ENCODE results near the gene SMPDL3B.

Gene SMPDL3B

DNA sequence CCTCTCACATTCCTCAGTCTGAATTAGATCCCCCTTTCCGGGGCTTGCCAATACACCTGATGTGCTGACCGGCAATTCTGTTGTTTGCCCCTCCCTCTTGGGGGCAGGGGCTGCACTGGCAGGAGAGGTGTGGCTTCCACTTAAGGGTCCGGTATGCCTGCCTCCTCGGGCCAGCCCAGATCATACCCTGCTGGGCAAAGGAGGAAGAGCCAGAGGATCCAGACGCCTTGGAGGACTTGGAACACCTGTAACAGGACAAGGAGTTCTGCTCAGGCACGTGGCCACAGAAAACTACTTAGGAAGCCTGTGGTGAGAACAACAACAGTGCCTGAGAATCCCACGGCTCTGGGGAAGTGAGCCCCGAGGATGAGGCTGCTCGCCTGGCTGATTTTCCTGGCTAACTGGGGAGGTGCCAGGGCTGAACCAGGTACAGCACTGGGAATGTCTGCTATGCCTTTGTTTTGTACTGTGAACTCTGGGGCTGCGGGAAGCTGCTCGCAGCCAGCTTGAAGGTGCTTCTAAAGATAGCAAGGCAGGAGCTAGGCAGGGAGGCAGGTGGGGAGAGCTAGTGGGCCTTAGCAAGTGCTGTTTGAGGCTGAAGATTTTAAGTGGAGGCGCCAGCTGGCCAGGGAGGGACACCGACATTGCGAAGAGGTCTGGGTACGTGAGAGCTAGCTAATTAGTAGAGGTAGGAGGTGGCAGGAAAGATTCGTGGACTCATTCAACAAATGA is at the start of gene SMPDL3B:
Gene SMPDL3B (plus strand): TSS at position 183 of the 732 bp plus-strand sequence. CDS start 184 bp downstream, at position 367.
- peak in 1 of 10 donors; percentile 63 for DNase-seq
- intact Hi-C loops (cut with DNase I): no loop called here

DNA sequence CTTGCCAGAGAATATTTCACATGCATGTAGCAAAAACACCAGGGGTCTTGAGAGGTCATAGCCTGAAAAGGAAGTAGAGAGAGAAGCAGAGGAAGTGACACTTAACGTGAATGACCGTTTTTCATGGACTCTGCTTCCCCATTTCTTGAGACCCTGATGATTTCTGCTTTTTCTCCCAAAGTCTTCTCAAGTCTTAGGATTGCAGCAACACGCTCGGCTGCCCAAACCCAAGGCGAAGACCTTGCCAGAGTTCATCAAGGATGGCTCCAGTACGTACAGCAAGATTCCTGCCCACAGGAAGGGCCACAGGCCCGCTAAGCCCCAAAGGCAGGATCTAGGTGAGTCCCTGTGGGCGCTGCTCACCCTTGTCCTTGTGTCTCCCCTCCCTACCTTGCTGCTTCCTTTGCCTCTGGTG is 49.7 kb upstream of the SMPDL3B start:
- DNase-seq: peak in 1 of 10 donors; percentile 65
- intact Hi-C loops (cut with DNase I): no loop called here

- peak in 1 of 10 donors; percentile 43 for DNase-seq
- intact Hi-C loops (cut with DNase I): no loop called here
Measured at GRCh38 chr1:27885621-27886352, 49.0 kb upstream of the SMPDL3B start.

- intact Hi-C loops (cut with DNase I): no loop called here
- DNase-seq: no peak
Measured at GRCh38 chr1:27886353-27886679, 48.5 kb upstream of the SMPDL3B start.

DNA sequence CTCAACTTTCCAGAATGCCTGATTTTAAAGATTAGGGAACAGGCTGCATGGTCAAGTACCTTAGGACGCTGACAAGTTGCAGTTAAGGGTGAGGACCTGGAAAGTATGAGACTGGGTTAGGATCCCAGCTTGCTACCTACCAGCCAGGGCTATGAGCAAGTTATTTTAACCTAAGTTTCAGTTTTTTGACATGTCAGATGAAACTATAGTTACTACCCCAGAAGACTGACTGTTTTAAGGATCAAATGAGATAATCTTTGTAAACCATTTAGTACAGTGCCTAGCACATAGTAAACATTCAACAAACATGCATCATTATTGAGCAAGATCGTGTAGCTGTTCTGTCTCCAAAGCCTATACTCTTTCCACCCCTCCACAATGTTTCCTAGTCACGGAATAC is 48.1 kb upstream of the SMPDL3B start:
- DNase-seq: no peak
- intact Hi-C loops (cut with DNase I): no loop called here

DNA sequence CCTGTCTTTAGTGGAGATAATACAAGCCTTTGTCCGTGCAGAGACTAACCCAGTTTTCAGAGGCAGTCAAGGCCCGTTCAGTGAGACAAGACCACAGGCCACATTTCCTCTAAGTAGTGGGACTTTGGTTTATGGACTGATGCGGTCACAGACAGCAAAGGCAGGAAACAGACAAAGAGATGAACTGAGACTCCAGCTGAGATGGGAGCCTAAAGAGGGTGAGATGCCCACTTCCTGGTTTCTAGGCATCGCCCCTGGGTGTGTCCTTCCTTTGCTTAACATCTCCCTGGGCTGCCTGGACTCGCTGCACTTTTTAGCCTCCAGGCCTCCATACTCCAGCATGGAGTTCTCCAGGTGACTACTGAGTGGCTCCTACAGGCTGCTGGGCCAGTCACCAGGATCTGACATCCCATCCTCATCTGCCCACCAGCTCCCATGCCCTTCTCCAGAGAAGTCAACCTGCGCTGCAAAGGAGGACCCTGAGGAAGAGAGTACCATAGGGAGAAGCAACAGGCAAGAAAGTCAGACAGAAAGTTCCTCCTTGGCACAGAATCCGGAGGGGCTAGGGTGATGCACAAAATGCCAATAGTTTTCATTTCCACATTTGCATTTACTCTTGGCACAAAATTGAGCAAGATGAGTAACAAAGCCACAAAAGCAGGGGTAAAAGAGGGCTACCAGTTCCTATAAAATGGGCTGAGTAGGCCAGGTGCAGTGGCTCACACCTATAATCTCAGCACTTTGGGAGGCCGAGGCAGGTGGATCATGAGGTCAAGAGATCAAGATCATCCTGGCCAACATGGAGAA is 47.4 kb upstream of the SMPDL3B start:
- intact Hi-C loops (cut with DNase I): no loop called here
- no peak for DNase-seq

DNA sequence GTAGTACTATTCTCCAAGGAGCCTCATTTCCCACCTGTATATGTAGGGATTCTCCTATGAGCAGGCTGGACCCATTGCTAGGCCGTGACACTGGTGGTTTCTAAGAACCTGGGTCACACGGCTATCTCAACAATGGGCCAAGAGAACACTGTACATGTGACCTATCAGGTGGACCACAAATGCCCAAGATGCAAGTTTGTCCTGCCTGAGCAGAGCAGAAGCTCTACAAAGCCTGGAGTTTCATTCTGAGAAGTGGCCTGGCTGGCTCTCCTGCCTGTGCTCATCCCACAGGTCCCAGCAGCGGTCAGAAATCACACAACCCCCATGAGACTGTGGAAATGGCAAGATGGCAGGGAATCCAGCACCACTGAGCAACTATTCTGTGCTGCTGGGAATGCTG is 45.3 kb upstream of the SMPDL3B start:
- no peak for DNase-seq
- intact Hi-C loops (cut with DNase I): no loop called here

- peak in 2 of 10 donors; percentile 29 to 62 for DNase-seq
- intact Hi-C loops (cut with DNase I): no loop called here
Measured at GRCh38 chr1:27891196-27891889, 43.5 kb upstream of the SMPDL3B start.

DNA sequence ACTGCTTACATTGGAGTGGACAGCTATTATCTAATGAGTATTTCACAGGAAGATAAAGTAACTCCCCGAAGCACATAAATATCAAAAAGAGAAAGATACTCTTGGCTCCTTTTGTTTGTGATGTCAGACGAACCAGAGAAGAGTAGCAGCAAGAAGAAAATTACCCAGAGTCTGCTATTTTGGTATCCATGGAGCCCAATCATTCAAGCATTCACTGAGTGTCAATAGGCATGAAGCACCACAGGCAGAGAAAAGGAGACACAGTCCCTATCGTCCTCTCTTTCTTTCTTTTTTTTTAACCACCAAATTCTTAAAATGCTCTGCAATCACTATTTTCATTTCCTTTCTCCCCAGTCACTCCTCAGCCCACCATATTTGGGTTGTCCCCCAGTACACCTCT is 40.3 kb upstream of the SMPDL3B start:
- DNase-seq: no peak
- intact Hi-C loops (cut with DNase I): no loop called here

- intact Hi-C loops (cut with DNase I): no loop called here
- peak in 1 of 10 donors; percentile 26 for DNase-seq
Measured at GRCh38 chr1:27906759-27907158, 28.0 kb upstream of the SMPDL3B start.

- intact Hi-C loops (cut with DNase I): no loop called here
- DNase-seq: no peak
Measured at GRCh38 chr1:27912429-27912828, 22.4 kb upstream of the SMPDL3B start.

- intact Hi-C loops (cut with DNase I): no loop called here
- DNase-seq: no peak
Measured at GRCh38 chr1:27915082-27915575, 19.7 kb upstream of the SMPDL3B start.

GRCh38 chr1:27922272-27922671 is 12.5 kb upstream of the SMPDL3B start:
- DNase-seq: no peak
- intact Hi-C loops (cut with DNase I): no loop called here

DNA sequence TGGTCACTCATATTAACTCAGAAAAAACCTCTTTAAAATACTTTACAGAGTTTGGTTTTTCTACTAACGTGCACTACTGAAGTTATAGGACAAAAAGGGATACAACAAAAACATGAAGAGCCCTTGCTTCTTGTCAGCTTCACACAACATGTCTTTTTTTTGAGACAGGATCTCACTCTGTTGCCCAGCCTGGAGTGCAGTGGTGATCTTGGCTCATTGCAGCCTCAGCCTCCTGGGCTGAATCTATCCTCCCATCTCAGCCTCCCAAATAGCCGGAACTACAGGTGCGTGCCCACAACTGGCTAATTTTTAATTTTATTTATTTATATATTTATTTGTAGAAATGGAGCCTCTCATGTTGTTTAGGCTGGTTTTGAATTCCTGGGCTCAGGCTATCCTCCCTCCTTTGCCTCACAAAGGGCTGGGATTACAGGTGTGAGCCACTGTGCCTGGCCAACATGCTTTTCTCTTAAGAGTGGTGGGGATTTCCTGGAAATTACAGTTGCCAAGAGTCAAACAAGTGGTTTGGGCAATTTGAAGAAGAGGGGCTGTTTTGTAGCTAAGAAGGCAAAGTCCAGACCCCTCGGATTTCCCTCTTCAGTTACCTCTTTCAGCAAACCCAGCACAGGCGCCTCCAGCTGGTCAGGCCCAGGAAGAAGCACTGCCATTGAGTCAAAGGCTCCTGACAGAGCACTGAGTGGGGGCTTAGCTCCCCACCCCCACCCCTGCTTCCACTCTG is 6.4 kb upstream of the SMPDL3B start:
- intact Hi-C loops (cut with DNase I): no loop called here
- DNase-seq: peak in 1 of 10 donors; percentile 46

DNA sequence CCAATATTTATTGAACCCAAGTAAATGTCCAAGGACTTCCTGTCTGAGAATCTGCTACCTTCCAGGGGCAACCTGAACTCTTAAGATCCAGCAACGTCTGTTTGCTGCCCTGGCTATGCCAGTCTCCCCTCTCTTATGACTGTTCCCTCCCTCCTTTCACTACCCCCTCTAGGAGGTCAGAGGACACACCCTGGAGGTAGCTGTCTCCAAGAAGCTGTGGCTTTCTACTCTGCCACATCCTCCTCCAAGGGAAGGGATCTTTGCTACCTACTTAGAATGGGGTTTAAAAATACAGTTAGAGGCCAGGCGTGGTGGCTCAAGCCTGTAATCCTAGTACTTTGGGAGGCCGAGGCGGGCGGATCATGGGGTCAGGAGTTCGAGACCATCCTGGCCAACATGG is 3.6 kb upstream of the SMPDL3B start:
- DNase-seq: peak in 1 of 10 donors; percentile 26
- intact Hi-C loops (cut with DNase I): no loop called here

DNA sequence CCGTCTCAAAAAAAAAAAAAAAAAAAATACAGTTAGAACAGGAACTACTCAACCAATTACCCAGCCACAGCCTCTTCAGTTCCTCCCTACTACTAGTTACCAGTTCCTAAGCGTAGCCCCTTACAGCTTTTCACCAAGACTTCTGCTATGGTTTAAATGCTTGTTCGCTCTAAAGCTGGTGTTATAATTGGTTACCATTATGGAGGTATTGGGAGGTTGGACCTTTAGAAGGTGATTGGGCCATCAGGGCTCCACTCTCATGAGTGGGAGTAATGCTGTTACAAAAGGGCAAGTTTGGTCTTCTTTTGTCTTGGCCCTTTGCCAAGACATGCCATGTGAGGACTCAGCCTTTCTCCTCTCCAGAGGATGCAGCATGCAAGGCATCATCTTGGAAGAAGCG is 3.0 kb upstream of the SMPDL3B start:
- no peak for DNase-seq
- intact Hi-C loops (cut with DNase I): no loop called here

DNA sequence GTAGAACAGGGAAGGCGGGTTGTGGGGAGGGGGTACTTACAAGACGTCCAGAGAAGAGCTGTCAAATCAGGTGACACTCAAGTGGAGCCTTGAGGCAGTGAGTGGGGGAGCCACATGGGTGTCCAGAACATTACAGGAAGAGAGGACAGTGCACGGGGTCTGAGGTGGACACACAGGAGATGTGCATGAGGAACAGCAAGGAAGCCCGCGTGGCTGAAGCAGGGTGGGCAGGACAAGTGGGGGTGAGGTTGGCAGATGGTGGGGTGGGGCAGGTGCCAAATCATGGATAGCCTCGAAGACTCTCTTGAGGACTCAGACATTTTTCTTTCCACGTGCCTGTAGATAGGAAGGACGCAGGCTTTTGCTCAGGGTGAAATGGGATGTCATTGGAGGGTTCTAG is 921 bp downstream of the SMPDL3B start:
- DNase-seq: peak in 1 of 10 donors; percentile 46
- intact Hi-C loops (cut with DNase I): no loop called here

- DNase-seq: peak in 1 of 10 donors; percentile 62
- intact Hi-C loops (cut with DNase I): no loop called here
Measured at GRCh38 chr1:27936370-27936769, 1.6 kb downstream of the SMPDL3B start.

- no peak for DNase-seq
- intact Hi-C loops (cut with DNase I): no loop called here
Measured at GRCh38 chr1:27937524-27937836, 2.7 kb downstream of the SMPDL3B start.

DNA sequence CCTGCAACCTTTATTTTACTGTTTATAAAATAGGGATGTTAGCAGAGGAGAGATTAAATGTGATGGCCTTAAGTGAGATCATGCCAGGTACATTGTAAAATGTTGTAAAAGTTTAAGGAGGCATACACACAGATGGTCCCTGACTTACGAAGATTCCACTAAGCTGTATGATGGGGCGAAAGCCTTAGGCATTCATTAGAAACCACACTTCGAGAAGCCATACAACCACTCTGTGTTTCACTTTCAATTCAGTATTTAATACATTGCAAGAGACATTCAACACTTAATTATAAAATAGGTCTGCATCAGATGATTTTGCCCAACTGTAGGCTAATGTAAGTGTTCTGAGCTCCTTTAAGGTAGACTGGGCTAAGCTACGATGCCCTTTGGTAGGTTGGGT is 3.7 kb downstream of the SMPDL3B start:
- intact Hi-C loops (cut with DNase I): no loop called here
- no peak for DNase-seq
